Left kidney (tissue), 2 donors: Measurements from ENCODE around the gene CDH22. TPM values are rescaled to one million over a fixed set of nuclear protein-coding genes. Genes with fewer than 3 reads are reported as not detected.

Experiments used
- DNase-seq: peaks from one replicate; pipeline ENCODE4 v3.0.0-alpha.2; 2013
- polyA plus RNA-seq: library from polyadenylated mRNA; unstranded; fragments of 120-200 nt; gene quantifications from one replicate; pipeline ENCODE4 v1.2.1, GENCODE V29; 2013; ENCODE audit not compliant: insufficient read length

CDH22 gene
- polyA plus RNA-seq, 1 donor: not detected

DNA sequence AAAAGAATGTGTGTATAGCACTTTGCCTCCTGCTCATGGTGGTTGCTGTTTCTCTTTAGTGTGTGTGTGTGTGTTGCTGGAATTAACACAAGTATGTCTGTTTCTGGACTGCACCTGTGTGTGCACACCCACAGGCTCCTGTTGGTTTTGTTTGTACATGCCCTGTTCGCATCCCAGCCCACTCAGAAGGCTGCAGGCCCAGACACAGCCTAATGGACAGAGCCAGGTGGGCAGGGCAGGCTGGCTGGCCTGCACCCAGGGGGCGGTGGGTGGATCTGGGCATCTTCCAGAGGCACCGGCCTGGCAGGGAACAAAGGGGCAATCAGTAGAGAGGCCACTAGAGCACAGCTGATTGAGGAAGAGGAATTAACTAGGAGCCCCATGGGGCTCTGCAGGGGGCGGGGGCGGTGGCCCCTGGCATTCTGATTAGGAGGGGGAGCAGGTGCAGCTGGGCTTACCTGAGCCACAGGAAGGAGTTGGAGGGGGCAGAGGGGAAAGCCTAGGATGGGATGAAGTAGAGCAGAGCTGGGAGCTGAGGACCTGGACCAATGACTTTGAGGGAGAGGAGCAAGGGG is 168.3 kb downstream of the CDH22 start:
- DNase-seq: no peak

DNA sequence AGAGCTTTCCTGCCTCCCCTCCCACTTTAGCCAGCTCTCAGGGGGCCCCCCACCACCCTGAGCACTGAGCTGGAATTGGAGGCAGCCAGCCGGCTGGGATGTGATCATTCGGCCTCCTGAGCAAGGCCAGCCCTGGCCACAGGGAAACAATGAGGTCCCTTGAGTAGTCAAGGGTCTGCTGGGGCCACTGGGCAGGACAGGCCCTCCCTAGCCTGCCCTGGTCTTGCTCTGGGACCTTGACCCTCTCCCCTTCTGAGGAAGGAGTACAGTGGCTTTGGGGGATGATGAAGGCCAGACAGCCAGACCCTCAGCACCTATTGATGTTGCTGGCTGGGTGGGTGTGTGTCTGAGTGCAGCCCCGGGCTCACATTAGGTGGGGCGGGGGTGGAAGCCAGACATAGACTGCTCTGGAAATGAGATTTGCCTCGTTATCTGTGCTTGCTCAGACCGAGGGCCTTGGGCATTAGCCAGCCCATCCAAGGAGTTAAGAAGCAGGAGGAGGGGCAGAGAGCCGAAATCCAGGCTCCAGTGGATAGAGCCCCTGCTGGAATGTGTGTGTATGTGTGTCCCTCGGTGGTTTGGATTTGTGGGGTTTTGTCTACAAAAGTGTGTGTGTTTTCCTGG is 168.9 kb downstream of the CDH22 start:
- no peak for DNase-seq

DNA sequence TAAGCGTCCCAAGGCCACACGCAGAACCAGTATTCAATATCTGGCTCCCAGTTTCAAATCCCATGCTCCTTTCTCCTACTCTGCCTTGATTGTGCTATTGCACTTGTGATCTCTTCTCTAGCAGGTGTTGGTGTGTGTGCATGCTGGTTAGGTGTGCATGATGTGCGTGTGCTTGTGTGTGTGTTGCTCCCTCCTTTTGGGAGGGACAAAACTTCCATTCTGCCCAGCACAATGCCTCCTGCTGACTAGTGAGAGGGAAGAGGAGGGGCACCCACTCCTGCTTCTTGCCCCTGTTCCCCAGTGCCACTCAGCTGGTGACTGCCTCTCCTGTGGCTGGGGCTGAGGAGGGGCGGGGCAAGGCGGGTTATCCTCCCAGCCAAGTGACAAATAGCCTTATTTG is 170.5 kb downstream of the CDH22 start:
- DNase-seq: no peak

DNA sequence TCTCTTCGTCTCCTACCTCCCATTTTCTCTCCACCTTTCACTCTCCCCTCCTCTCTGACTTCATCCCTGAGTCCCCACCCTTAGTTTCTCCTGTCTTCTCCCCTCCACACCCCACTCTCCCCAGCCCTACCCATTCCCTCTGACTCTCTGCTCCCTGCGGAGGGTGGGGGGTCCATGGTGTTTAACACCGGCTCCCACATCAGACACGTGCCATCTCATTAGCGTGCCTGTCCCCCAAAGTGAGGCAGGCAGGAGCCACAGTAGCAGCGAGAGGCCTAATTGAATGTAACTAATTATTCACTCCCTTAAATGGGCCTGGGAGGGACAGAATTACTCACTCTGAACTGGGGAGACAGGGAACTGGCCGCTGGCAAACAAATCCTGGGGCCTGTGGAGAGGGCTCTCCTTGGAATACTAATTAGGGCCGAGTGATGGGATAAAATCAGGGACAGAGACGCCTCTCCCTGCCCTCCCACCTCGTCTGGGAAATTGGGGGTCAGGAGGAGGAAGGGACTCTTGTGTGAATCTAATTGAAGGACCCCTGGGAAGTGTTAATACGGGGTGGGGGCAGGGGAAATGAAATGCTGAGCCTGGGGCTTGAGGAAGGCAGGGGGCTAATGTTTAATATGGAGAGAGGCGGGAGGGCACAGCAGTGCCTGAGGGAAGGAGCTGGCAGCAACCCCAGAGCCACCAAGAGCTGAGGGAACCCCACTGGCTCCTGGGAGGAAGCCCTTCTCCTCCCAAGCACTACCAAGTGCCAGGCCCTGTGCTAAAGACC is 172.3 kb downstream of the CDH22 start:
- DNase-seq: no peak

DNA sequence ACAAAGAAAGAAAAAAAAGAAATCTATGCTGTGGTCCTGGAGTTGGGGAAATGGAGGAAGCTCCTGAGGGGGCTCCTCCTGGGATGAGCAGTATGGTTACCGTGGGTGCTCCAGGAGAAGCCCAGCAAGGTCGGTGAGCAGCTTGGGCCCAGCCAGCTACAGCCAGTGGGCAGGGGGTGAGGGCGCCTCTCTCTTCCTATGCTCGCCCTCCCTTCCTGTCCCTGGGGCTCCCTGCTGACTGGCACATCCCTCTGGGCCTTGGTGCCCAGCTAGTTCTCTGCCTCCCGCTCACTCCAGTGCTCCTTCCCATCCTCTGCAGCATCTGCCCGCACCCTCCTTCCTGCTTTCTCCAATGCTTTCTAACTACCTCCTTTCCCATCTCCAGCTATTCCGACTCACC is 173.6 kb downstream of the CDH22 start:
- DNase-seq: no peak

DNA sequence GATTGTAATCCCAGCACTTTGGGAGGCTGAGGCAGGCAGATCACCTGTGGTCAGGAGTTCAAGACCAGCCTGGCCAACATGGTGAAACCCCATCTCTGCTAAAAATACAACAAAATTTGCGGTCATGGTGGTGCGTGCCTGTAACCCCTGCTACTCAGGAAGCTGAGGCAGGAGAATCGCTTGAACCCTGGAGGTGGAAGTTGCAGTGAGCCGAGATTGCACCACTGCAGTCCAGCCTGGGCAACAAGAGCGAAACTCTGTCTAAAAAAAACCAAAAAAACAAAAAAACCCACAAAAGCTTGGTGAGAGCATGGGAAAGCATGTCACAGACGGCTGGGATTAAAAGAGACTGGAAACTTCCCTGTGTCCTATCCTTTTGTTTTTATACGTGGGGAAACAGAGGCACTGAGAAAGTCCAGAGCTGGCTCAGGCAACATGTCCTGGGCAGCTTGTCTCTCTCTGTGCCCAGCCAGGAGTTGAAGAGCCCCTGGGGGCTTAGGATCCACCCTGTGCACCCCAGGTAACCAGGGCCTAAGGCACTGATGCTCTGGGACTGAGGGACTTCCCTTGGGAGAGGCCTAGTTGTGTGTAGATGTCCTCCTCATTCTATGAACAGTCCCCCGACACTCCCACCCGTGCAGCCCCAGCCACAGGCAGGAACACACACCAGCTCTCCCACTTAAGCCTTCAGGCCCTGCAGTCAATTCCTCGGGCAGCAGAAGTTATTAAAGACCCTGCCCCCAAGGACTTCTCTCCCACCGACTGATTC is 174.2 kb downstream of the CDH22 start:
- DNase-seq: no peak

DNA sequence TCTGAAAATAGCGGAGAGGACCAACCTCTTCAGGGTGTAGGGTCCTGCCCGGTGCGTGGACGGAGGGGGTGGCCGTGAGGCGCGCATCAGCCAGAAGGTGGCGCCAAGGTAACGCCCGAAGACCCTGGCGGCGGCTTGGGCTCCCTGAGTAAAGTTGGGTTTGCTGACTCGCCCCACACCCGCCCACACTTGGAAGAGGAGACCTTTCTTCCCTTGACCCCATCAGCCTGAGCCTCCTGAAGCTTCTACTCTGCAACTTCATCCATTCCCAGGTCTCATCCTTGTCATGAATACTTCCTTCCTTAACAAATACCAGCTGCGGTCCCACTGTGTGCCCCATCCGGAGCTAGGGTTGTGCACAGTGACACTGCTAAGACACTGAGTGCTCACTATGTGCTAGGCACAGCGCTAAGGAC is 175.6 kb downstream of the CDH22 start:
- DNase-seq: peak; percentile 50

DNA sequence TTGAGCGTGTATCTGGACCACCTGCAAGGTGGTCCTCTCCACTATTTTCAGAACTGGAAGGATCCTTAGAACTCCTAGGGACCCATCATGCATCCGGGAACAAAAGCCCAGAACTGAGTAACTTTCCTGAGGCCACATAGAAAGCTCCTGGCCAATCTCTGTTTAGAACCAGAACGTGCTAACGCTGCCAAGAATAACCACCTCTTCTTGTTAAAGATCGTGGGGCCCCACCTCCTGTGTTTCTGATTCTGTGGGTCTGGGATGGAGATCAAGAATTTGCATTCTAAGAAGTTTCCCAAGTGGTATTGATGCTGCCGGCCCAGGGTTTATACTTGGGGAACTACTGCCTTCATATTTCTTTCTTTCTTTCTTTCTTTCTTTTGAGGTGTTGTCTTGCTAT is 176.9 kb downstream of the CDH22 start:
- DNase-seq: no peak

DNA sequence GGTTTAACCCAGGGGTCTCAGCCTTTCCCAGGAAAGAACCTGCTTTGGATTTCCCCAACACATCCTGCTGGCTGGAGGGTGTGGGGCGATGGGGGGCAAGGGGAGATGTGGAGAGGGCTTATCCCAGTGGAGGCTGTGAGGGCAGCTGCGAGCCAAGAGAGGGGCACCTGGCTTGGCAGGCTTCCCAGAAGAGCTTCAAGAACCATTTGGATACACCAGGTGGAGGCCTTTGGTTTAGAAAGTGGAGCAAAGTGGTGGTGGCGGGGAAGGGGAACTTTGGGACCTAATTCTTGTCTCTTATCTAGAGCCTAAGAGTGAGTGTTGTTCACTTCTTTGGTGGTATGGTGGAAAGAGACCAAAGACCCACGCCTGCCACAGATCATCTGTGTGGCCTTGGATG is 177.8 kb downstream of the CDH22 start:
- DNase-seq: no peak

DNA sequence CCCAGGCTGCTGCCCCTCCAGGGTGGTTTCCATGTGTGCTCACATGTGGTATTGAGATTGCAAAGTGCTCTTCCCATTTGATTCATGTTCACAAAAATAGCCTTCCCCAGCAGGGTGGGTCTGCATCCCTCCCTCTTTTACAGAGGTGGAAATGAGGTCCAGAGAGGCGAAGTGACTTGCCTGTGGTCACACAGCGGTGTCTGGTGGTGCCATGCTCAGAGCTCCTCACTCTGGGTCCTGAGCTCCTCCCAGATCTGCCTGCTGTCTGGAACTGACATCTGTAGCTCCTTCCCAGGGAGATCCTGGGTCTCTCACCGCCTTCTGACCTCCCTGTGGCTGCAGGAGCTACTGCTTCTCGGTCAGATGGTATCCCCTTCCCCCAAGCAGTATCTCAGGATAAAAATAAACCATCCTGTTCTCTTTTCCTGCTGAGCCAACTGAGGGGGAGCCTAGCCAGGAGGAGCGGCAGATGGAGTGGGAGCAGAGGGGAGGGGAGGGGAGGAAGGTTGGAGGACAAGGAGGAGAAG is 178.3 kb downstream of the CDH22 start:
- no peak for DNase-seq

DNA sequence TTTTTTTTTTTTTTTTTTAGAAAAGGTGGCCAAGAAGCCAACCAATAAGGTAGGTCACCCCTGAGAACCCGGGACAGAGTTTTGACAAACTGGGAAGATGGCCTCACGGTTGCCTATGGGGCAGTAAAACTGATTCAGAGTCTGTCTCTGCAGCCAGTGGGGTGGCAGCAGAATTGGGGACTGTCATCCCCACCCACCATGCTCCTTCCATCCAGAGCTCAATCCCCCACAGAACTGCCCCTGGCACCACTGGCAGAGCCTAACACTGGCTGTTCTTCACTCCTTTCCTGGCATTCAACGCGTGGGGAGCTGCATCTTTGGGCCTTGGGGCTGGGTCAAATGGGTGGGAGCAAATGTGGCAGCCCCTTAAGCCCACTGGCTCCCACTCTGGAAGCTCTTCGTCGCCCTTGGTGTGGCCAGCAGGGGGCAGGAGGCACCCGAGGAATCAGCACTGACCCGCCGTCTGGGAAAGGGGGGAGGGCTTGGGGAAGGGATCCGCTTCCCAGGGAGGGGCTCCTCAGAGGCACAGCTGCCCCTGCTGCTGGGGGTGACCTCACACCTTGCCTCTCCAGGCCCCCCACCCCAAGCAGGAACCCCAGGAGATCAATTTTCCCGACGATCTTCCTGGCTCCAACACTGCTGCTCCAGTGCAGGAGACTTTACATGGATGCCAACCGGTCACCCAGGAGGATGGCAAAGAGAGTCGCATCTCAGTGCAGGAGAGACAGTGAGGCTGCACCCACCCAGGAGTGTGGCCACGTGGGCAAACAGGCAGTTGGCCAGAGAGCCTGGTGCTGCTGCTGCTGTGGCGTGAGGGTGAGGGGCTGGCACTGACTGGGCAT is 179.8 kb downstream of the CDH22 start:
- DNase-seq: peak; percentile 20

DNA sequence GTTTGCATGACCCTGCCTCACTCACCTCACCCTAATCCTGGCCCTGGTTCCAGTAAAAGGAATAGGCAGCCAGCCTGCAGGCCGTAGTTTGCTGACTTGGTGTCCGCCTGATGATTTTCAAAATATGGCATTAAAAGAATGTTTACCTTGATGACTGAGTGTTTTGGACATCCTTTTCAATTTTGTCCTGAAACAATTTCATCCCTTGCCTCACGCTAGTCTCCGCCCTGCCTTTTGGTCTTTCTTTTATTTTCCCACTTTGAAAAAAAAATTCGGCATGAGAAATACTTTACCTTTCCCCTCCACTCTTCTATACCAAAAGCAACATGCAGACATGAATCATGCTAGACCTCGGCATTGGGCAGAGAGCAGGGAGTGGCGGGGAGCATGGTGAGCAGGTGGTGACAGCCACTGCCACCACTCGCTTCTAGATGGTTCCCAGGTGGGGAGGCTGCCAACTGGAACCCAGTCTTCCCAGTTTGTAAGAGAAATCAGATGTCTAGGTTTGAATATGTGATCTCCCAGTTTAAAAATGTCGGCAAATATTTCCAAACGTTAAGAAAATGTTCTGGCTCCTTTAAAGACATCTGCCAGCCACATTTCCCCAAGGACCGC is 180.8 kb downstream of the CDH22 start:
- no peak for DNase-seq

DNA sequence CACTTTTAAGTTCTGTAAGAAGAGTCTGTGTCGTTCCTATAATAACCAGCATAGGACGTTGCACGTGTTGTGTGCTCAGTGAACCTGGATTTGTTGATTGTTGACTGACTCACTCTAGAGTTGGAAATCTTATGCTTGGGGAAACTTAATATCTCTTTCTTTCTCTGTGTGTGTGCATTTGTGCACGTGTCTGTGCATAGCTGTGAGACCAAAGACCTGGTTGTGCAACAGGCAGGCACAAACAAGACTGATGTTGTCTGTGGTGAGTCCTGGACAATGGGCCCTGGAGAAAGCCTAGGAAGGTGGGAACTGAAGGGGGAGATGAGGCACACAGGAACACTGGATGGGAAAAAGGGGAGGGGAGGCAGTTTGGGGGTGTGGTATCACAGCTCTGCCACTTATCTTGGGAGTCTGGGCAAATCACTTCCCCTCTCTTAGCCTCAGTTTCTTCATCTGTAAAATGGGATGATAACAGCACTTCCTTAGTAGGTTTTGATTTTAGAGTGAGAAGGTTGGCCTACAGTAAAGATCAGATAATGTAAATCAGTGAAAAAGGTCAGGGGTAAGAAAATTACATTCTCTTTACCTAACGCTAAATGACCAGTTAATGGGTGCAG is 181.8 kb downstream of the CDH22 start:
- DNase-seq: no peak

Other genes starting within 250 kb of the CDH22 start
- gene NCOA5, start 218.5 kb downstream of the CDH22 start, polyA plus RNA-seq: 62.3 TPM
- gene CD40, start 190.2 kb downstream of the CDH22 start, polyA plus RNA-seq: 5.0 TPM
- 74.5 TPM for gene ELMO2, start 98.1 kb upstream of the CDH22 start, polyA plus RNA-seq
- 56.4 TPM for gene ZNF334, start 205.1 kb upstream of the CDH22 start, polyA plus RNA-seq
- gene OCSTAMP, start 242.2 kb upstream of the CDH22 start, polyA plus RNA-seq: not detected